HUES6 (cell line): Measurements from ENCODE around the gene MARCHF7.
"Not testable (repeated sequence)": the region's sequence is repeated elsewhere in the genome, so short reads cannot be mapped to it uniquely, and the experiment has no call there.

Experiments used
- H3K27ac ChIP-seq: 2 replicates; pipeline ENCODE4 v1.7.0; 2013; ENCODE audit warnings: low read depth, mild to moderate bottlenecking, low read length, inconsistent platforms
- H3K27me3 ChIP-seq: 2 replicates; pipeline ENCODE4 v1.6.1; 2013; ENCODE audit warnings: low read length; ENCODE audit not compliant: control insufficient read depth, insufficient read depth
- H3K36me3 ChIP-seq: 2 replicates; pipeline ENCODE4 v1.6.1; 2013; ENCODE audit warnings: low read length; ENCODE audit not compliant: control insufficient read depth, insufficient read depth
- H3K4me1 ChIP-seq: 2 replicates; pipeline ENCODE4 v1.6.1; 2013; ENCODE audit warnings: low read length; ENCODE audit not compliant: control insufficient read depth, insufficient read depth
- H3K4me3 ChIP-seq: 2 replicates; pipeline ENCODE4 v1.5.1; 2013; ENCODE audit warnings: low read depth, low read length
- H3K9ac ChIP-seq: one replicate; pipeline ENCODE4 v1.6.1; 2013; ENCODE audit warnings: mild to moderate bottlenecking, low read length
- H3K9me3 ChIP-seq: 2 replicates; pipeline ENCODE4 v1.6.1; 2013; ENCODE audit warnings: low read depth, low read length; ENCODE audit not compliant: control insufficient read depth, insufficient read depth

Gene MARCHF7

DNA sequence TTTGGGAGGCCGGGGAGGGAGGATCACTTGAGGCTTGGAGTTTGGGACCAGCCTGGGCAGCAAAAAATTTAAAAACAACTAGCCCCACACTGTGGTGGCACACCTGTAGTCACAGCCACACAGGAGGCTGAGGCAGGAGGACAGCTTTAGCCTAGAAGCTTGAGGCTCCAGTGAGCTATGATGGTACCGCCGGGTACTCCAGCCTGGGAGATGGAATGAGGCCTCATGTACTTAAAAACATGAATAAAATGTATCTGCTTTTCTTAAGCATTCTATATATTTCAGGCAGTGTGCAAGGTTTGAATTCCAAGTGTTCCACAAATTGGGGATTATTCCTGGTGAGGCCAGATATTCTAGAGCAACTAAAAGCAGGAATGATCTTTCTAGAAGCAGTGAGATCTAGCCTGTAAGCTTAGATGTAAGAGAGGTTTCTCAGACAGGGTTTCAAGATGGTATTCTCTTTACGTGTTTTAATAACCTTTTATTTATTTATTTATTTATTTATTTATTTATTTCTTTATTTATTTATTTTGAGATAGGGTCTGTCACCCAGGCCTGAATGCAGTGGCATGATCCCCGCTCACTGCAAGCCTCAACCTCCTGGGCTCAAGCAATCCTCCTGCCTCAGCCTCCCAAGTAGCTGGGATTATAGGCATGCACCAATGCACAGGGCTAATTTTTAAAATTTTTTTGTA lies 4.1 kb upstream of the MARCHF7 start:
- Histone ChIP-seq H3K36me3 (0 out of 2 replicates have a peak, but pooled peaks cover 3% of the 10 kb centered on the region), H3K9me3 (no peaks in the 10 kb centered on the region), H3K27ac (no peak overlapping the region), H3K27me3 (no peaks in the 10 kb centered on the region), H3K4me1 (peaks cover 5% of the 10 kb centered on the region; the same call in 1 of the 2 replicates), H3K9ac (no peak overlapping the region), H3K4me3 (no peak overlapping the region)

DNA sequence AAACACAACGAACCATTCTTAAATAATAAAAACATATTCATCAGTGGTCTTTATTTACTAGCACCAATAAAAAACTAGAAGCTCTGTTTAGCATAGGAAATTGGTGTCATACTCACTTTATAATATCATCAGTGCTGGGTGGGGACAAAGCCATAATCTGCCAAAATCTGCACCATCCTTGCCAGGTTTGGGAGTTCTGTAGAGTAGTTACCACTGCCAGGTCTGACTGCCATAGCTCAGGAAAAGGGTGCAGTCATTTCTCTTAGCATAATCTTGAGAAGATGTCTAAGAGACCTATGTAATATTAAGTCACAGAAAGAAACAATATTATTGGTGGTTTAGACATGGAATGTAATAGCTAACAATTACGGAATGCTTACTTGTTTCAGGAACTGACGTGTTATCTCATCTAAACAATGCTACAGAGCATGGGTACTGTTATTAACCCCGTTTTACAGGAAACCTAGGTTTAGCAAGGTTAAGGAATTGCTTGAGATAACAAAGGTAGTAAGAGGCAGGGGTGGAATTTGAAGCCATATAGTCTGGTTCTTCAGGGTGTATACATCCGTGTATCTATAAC lies 1.6 kb upstream of the MARCHF7 start:
- H3K27ac ChIP-seq, result no peak overlapping the region
- peaks cover 5% of the 10 kb centered on the region; the same call in 1 of the 2 replicates for H3K4me1 ChIP-seq
- peaks cover 16% of the 10 kb centered on the region for H3K36me3 ChIP-seq
- no peaks in the 10 kb centered on the region for H3K27me3 ChIP-seq
- no peaks in the 10 kb centered on the region for H3K9me3 ChIP-seq
- H3K9ac ChIP-seq, result no peak overlapping the region
- H3K4me3 ChIP-seq, result peak overlapping the region; percentile 97

DNA sequence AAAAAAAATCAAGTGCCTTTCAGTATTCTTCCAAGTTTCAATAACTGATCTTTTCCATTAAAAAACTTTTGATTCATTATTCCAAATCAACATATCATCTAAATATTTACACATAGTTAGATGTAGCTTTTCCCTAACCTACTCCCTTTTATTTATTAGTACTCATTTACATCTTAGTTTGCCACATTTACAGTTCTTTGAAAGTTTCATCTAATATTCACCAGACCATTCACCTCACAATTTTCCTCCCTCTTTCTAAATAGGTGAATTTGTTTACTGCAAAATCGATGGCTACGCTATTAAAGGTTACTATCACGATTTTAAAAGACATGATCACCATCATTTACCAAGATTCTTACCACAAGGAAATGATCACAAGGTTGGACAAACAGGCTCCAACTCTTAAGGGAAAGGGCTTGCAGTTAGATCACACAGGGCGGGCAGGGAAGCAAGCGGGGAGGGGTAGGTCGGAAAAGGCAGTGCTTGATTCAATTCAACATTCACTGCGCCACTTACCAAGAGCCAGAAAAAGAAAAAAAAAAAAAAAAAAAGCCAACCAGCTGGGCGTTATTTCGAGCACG lies 654 bp upstream of the MARCHF7 start:
- H3K4me1 ChIP-seq, result peaks cover 5% of the 10 kb centered on the region; the same call in 1 of the 2 replicates
- H3K4me3 ChIP-seq, result peak overlapping the region; percentile 97
- H3K9me3 ChIP-seq, result no peaks in the 10 kb centered on the region
- no peaks in the 10 kb centered on the region for H3K27me3 ChIP-seq
- H3K36me3 ChIP-seq, result peaks cover 22% of the 10 kb centered on the region
- peak overlapping the region; percentile 100 for H3K27ac ChIP-seq
- H3K9ac ChIP-seq, result peak overlapping the region; percentile 100

DNA sequence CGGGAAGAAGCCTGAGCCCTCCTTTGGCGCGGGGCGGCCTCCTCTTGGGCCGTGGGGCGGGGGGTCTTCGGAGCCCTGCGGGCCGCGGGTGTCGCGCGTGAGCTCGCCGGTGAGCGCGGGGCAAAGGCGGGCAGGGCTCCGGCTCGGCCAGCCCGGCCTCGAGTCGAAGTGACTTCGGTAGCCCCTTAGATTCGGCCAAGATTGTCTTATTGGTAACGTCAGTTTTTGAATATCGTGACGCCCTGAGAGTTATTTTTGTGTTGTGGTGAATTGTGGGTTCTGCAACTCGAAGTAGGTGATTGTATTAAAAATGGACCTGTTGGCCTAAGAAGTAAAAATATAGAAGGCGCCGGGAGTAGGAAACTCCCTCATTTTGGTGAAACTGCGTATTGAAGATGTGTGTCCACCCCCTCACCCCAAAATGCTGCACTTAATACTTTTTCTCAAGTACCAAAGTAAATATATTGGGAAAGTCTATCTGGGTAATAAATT lies 669 bp downstream of the MARCHF7 start:
- Histone ChIP-seq H3K27ac (peak overlapping the region; percentile 100), H3K36me3 (peaks cover 35% of the 10 kb centered on the region), H3K9me3 (no peaks in the 10 kb centered on the region), H3K4me3 (peak overlapping the region; percentile 97), H3K9ac (peak overlapping the region; percentile 100), H3K27me3 (no peaks in the 10 kb centered on the region), H3K4me1 (peaks cover 5% of the 10 kb centered on the region)

DNA sequence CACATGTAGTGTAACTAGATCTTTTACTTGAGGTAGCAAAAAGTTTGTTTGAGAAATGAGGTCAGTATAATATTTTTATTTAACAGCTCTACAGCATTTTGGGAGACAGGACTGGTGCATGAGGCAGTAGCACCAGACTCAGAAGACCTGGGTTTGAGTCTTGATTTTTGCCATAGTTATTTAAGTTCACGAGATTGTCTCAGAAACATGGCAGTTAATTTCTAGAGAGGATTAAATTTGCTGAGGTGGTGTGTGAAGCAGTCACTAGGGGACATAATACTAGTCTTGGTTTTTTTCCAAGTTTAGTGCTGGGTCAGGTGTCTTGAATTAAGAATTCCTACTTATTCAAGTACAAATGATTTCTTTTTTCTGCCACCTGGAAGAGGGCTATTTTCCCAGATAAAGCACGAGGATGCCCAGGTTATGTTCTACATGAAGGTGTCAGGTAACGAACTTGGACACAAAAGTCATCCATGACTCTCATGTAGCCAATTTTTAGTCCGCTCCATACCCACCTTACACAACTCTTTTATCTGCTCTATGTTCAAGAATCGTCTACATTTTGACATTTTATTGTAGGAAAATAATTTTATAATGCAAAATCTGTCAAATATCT lies 1.4 kb downstream of the MARCHF7 start:
- Histone ChIP-seq H3K27ac (peak overlapping the region; percentile 100; the same call in 1 of the 2 replicates), H3K27me3 (no peaks in the 10 kb centered on the region), H3K4me1 (peaks cover 5% of the 10 kb centered on the region), H3K36me3 (peaks cover 41% of the 10 kb centered on the region), H3K9me3 (no peaks in the 10 kb centered on the region), H3K9ac (peak overlapping the region; percentile 100), H3K4me3 (peak overlapping the region; percentile 97)

DNA sequence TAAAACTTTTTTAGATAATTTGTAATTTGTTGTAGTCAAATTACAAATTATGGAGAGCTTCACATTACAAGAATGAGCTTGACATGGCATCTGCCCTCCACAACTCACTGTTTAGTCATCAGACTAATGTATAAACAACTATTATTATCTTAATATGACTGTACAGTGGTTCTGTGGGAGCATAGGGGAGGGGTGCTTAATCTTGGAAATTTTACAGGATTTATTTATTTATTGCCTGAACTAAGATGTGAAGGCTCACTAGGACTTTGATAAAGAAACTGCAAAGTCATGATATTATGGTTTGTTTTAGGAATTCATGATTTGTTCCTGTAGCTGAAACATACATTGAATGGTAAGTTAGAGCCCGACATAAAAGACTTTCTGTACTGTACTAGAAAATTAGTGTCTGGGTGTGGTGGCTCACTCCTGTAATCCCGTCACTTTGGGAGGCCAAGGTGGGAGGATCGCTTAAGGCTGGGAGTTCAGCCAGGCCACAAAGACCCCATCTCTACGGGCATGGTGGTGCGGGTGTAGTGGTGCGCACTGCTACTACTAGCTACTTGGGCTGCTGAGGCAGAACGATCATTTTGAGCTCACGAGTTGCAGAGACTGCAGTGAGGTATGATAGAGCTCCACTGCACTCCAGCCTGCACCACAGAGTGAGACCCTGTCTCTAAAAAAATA lies 2.1 kb downstream of the MARCHF7 start:
- H3K27ac ChIP-seq, result no peak overlapping the region
- H3K9ac ChIP-seq, result peak overlapping the region; percentile 22
- H3K36me3 ChIP-seq, result peaks cover 47% of the 10 kb centered on the region
- H3K4me3 ChIP-seq, result peak overlapping the region; percentile 97
- peaks cover 5% of the 10 kb centered on the region for H3K4me1 ChIP-seq
- H3K9me3 ChIP-seq, result no peaks in the 10 kb centered on the region
- H3K27me3 ChIP-seq, result no peaks in the 10 kb centered on the region

DNA sequence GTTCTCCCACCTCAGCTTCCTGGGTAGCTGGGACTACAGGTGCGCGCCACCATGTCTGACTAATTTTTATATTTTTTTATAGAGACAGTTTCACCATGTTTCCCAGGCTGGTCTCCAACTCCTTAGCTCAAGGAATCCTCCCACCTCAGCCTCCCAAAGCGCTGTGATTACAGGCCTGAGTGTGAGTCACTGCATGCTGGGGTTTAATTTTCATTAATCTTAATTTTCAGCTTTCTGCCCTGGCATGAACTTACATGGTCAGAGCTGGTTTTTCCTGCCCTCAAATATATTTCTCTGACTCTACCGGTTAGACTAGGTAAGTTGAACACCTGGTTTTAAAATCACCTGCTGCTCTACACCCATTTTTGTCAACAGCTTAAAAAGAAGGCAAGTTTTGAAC lies 3.1 kb downstream of the MARCHF7 start:
- H3K27ac ChIP-seq, result no peak overlapping the region
- H3K4me1 ChIP-seq, result peaks cover 5% of the 10 kb centered on the region
- no peaks in the 10 kb centered on the region for H3K27me3 ChIP-seq
- no peak overlapping the region for H3K4me3 ChIP-seq
- peaks cover 58% of the 10 kb centered on the region for H3K36me3 ChIP-seq
- no peaks in the 10 kb centered on the region for H3K9me3 ChIP-seq
- no peak overlapping the region for H3K9ac ChIP-seq

DNA sequence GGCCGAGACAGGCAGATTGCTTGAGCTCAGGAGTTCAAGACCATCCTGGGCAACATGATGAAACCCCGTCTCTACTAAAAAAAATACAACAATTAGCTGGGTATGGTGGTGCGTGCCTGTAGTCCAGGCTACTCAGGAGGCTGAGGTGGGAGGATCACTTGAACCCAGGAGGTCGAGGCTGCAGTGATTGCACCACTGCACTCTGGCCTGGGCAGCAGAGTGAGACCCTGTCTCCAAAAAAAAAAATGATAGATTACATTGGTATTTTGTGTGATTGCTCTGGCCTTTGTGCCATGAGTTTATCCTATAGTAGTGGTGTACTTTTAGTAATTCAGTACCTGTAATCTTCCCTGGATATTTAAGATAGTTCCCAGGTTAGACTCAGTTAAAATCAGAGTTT lies 4.1 kb downstream of the MARCHF7 start:
- not testable (repeated sequence) for H3K4me3 ChIP-seq, H3K9ac ChIP-seq, H3K4me1 ChIP-seq, H3K9me3 ChIP-seq, H3K27ac ChIP-seq, H3K27me3 ChIP-seq
- peaks cover 67% of the 10 kb centered on the region for H3K36me3 ChIP-seq

DNA sequence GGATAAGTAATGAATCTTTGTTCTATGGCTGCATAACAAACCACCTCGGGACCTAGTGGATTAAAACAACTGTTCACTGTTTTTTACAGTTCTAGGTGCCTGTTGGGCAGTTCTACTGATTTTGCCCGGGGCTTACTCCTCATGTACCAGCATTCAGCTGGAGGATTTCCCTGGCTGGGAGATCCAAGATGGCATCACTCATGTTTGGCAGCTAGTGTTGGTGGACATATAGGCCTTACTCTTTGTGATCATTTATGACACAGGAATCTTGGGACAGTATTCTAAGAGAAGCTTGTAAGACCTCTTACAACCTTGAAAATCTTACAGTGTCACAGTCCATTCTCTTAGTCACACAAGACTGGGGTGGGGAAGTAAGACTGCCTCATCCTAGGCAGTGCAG lies 4.6 kb downstream of the MARCHF7 start:
- H3K27me3 ChIP-seq, result no peaks in the 10 kb centered on the region
- H3K9ac ChIP-seq, result no peak overlapping the region
- no peaks in the 10 kb centered on the region; the same call in 1 of the 2 replicates for H3K4me1 ChIP-seq
- no peaks in the 10 kb centered on the region for H3K9me3 ChIP-seq
- no peak overlapping the region for H3K27ac ChIP-seq
- no peak overlapping the region for H3K4me3 ChIP-seq
- peaks cover 71% of the 10 kb centered on the region for H3K36me3 ChIP-seq

DNA sequence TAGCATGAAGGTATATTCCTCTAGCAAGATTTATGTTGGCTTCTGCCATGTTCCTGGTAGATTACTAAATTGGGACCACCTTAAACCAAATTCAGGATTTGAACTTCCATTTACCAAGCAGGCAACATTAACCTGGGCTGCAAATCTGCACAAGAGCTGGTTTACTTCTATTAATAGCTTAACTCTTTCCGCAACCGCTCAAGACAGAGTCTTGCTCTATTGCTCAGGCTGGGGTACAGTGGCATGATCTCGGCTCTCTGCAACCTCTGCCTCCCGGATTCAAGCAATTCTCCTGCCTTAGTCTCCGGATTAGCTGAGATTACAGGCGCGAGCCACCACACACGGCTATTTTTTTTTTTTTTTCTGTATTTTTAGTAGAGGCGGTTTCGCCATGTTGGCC lies 8.4 kb downstream of the MARCHF7 start:
- Histone ChIP-seq H3K27me3 (no peaks in the 10 kb centered on the region), H3K36me3 (peaks cover 77% of the 10 kb centered on the region), H3K9me3 (peaks cover 9% of the 10 kb centered on the region; the same call in 1 of the 2 replicates), H3K4me1 (no peaks in the 10 kb centered on the region; the same call in 1 of the 2 replicates), H3K27ac (no peak overlapping the region), H3K9ac (no peak overlapping the region), H3K4me3 (no peak overlapping the region)
